GM12864 (cell line): ENCODE measurements around the gene CCDC87.
A peak's percentile ranks its signal among the peaks of the same experiment; 100 is the strongest.
"Not testable (repeated sequence)": the region's sequence is repeated elsewhere in the genome, so short reads cannot be mapped to it uniquely, and the experiment has no call there.

Experiments used
- DNase-seq: peaks from one replicate; pipeline ENCODE4 v3.0.0-alpha.2; 2011; ENCODE audit warnings: low read depth
- H3K4me3 ChIP-seq: 2 replicates; pipeline ENCODE4 v1.5.1; 2011; ENCODE audit warnings: mild to moderate bottlenecking, low read depth, low read length, control low read depth
- TF ChIP-seq, protein P1 (sequence below): IDR thresholded peaks from 2 replicates; pipeline ENCODE4 v1.5.1; 2011; ENCODE audit warnings: low read depth, mild to moderate bottlenecking, moderate library complexity, low read length, control low read depth, inconsistent platforms; ENCODE audit errors: missing control alignments

Gene CCDC87

DNA sequence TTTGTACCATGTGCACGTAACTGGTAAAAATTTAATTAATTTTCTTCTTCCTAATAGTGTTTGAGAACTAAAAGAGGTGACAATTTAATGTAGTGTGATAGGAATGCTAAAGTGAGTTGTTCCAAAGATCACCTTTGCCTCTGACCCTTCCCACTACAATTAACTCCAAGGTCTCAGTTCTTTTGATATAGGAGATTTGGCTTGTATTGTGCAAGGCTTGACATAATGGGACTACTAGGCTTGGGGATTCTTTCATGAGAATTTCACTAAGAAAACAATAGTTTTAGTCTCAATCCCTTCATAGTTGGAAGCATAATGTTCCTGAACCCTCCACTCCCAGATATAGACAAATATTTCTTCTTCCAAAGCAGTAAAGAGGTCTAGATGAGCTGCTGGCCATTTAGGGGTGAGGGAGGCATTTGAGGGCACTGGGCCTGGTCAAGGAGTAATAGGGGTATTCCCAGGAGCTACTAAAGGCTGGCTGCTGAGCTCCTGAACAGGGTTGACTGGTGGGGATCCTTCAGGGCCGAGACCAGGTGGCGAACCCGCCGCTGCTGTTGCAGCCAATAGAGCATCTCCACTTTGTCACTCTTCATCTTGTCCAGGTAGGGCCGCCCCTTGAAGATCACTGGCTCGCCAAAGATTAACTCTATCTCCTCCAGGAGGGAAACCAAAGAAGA lies 2.7 kb downstream of the CCDC87 start:
- H3K4me3 ChIP-seq = no peak overlapping the region
- TF ChIP-seq, protein P1, sequence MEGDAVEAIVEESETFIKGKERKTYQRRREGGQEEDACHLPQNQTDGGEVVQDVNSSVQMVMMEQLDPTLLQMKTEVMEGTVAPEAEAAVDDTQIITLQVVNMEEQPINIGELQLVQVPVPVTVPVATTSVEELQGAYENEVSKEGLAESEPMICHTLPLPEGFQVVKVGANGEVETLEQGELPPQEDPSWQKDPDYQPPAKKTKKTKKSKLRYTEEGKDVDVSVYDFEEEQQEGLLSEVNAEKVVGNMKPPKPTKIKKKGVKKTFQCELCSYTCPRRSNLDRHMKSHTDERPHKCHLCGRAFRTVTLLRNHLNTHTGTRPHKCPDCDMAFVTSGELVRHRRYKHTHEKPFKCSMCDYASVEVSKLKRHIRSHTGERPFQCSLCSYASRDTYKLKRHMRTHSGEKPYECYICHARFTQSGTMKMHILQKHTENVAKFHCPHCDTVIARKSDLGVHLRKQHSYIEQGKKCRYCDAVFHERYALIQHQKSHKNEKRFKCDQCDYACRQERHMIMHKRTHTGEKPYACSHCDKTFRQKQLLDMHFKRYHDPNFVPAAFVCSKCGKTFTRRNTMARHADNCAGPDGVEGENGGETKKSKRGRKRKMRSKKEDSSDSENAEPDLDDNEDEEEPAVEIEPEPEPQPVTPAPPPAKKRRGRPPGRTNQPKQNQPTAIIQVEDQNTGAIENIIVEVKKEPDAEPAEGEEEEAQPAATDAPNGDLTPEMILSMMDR = no peak
- DNase-seq = no peak

DNA sequence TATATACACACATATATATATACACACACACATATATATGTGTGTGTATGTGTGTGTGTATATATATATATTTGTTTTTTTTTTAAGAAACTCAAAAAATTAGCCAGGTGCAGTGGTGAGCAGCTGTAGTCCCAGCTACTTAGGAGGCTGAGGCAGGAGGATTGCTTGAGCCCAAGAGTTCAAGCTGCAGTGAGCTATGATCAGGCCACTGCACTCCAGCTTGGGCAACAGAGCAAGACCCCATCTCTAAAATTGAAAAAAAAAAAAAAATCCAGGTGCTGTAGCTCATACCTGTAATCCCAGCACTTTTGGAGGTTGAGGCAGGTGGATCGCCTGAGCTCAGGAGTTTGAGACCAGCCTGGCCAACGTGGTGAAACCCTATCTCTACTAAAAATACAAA lies 3.5 kb downstream of the CCDC87 start:
- not testable (repeated sequence) for H3K4me3 ChIP-seq, DNase-seq

DNA sequence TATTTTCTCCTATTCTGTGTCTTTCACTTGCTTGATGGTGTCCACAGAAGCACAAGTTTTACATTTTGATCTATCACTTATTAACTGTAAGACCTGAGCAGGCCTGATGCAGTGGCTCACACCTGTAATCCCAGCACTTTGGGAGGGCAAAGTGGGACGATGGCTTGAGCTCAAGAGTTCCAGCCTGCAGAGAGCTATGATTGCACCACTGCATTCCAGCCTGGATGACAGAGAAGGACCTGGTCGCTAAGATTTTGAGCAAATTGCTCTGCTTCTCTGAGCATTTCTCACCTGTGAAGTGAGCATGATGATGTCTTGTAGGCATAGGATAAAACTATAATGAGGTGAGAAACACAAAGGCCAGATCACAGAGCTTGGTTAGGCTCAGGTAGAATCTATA lies 6.7 kb downstream of the CCDC87 start:
- no peak for DNase-seq
- TF ChIP-seq, protein P1 = no peak
- no peak overlapping the region for H3K4me3 ChIP-seq

DNA sequence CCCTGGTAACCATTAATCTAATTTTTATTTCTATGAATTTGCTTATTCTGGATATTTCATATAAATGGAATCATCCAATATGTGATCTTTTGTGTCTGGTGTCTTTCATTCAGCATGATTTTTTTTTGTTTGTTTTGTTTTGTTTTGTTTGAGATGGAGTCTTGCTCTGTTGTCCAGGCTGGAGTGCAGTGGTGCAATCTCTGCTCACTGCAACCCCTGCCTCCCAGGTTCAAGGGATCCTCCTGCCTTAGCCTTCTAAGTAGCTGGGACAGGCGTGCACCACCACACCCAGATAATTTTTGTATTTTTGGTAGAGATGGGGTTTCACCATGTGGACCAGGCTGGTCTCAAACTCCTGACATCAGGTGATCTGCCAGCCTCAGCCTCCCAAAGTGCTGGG lies 7.4 kb downstream of the CCDC87 start:
- not testable (repeated sequence) for DNase-seq, H3K4me3 ChIP-seq

DNA sequence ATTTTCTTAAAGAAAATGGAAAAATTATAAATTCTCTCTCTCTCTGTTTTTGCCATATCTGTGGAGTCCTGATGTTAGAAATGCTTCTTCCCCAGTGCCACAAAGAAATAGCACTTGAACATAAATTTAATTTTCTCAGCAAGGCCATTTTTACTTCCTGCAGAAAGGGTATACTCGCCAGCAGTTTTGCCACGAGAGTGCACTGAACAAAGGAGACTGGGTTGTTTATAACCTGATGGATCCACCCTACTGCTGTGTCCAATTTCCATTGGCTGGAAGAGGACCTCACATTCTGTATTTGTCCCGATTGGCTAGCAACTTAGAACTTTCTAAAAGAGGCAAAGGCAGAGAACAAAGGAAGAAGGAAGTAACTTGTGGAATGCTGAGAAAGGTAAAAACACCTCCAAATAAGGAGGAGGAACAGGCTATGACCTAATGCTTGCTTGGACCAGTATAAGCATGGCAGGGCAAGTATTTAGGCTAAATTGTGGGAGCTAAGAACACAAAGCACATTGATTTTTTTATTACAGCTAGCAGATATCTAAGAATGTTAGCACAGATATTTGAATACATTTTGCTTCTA lies 10.2 kb downstream of the CCDC87 start:
- not testable (repeated sequence) for DNase-seq, H3K4me3 ChIP-seq

DNA sequence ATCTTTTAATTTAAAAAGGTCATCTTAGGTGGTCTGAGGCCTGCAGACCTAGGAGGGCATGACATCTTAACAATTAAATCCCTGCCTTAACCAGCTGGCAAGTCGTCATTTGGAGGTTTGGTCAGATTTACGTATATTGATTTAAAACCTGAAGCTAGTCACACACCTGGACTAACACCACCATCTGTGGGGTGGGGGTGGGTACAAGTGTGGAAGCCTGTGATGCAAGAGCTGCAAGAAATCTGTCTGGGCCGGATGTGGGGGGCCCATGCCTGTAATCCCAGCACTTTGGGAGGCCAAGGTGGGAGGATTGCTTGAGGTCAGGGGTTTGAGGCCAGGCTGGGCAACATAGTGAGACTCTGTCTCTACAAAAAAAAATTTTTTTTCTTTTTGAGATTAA lies 11.6 kb downstream of the CCDC87 start:
- TF ChIP-seq, protein P1 = no peak
- DNase-seq = no peak
- no peak overlapping the region for H3K4me3 ChIP-seq

DNA sequence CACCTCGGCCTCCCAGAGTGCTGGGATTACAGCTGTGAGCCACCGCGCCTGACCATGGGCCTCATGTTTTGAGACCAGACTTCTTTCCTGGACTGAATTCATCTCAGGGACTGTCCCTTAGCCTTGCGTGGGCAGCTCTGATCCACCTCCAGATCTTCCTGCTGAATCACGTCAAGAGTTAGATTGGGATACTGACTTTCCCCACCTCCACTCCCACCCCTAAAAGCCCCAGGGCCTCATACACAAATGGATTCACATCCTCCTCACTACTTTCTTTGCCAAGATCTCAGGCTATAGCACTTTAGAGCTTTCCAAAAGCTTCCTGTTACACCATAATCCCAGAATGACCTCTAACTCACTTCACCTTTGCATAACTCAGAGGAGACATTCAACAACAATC lies 12.1 kb downstream of the CCDC87 start:
- DNase-seq = no peak
- TF ChIP-seq, protein P1 = no peak
- H3K4me3 ChIP-seq = no peak overlapping the region

DNA sequence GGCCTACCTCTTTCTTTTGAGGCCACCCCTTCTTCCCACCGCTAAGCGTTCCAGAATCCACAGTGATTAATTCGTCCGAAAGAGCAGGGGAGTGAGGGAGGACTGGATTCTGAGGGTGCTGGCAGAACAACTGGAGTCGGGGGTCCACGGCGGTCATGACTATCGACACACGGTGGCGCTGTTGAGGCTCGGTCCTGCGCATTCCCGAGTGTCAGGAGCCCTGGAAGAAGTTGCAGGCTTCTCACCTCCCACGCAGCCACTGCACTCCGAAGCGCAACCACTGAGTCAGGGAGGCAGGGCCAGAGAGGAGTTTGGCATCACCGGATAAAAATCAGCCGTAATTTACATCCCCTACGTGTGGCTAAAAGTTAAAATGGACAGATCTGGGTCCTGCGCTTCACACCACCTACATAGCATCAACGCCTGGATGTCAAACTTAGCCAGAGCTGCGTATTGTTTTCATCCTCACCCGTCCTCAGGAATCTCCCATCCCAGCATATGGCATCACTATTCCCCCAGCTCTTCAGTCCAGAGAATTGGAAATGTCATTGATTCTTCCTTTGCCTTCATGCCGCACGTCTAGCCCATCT lies 13.8 kb downstream of the CCDC87 start:
- DNase-seq = peak; percentile 15
- TF ChIP-seq, protein P1 = peak; percentile 90
- H3K4me3 ChIP-seq = no peak overlapping the region

DNA sequence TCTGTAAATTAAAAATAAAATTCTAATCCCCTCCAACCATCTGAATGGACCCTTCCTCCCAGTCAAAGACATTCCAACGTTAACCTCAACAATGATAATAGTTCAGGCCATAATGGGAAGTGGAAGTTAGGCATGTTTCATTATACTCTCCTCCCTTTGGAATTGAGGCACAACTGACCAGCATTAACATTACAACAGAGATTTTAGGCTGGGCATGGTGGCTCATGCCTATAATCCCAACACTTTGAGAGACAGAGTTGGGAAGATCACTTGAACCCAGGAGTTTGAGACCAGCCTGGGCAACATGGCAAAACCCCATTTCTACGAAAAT lies 22.0 kb downstream of the CCDC87 start:
- DNase-seq = no peak
- H3K4me3 ChIP-seq = no peak overlapping the region
- TF ChIP-seq, protein P1 = no peak
